K562 treated with DMSO at 1 percent for 12 hours (cell line): ENCODE measurements around the gene TAF11L3. TPM values are rescaled to one million over a fixed set of nuclear protein-coding genes. Genes with fewer than 3 reads are reported as not detected.

ENCODE experiments used
- total RNA-seq: library from RNA; unstranded; fragments of 300-600 nt; gene quantifications from 2 replicates; pipeline ENCODE4 v1.2.3, GENCODE V29; 2022; ENCODE audit not compliant: insufficient read depth

TAF11L3 gene
- not detected in 2 replicates for total RNA-seq

GRCh38 chr5:17518067-17518466 lies at the start of gene TAF11L3:
TAF11L3 (plus strand) TSS chr5:17518367.

GRCh38 chr5:17497931-17498330 lies 20.2 kb upstream of the TAF11L3 start, which contains the start of gene TAF11L2:
TAF11L2 (plus strand) TSS chr5:17498231.

GRCh38 chr5:17521501-17521900 lies 3.3 kb downstream of the TAF11L3 start, which contains the start of gene TAF11L4:
TAF11L4 (plus strand) TSS chr5:17521801.

GRCh38 chr5:17524935-17525334 lies 6.8 kb downstream of the TAF11L3 start, which contains the start of gene TAF11L5:
TAF11L5 (plus strand) TSS chr5:17525235.

GRCh38 chr5:17528369-17528768 lies 10.2 kb downstream of the TAF11L3 start, which contains the start of gene TAF11L6:
TAF11L6 (plus strand) TSS chr5:17528669.

Other genes with a start within 250 kb of the TAF11L3 start
- gene TAF11L2, start 20.1 kb upstream of the TAF11L3 start, total RNA-seq, result not detected in 2 replicates
- not detected in 2 replicates for gene TAF11L4, start 3.4 kb downstream of the TAF11L3 start, total RNA-seq
- gene TAF11L5, start 6.9 kb downstream of the TAF11L3 start, total RNA-seq, result not detected in 2 replicates
- gene TAF11L6, start 10.3 kb downstream of the TAF11L3 start, total RNA-seq, result not detected in 2 replicates
- gene TAF11L7, start 67.4 kb downstream of the TAF11L3 start, total RNA-seq, result not detected in 2 replicates
- gene TAF11L8, start 72.6 kb downstream of the TAF11L3 start, total RNA-seq, result not detected in 2 replicates
- gene TAF11L9, start 76.0 kb downstream of the TAF11L3 start, total RNA-seq, result not detected in 2 replicates
- gene TAF11L10, start 79.5 kb downstream of the TAF11L3 start, total RNA-seq, result not detected in 2 replicates
- not detected in 2 replicates for gene TAF11L11, start 85.8 kb downstream of the TAF11L3 start, total RNA-seq
- gene TAF11L12, start 92.0 kb downstream of the TAF11L3 start, total RNA-seq, result not detected in 2 replicates
- not detected in 2 replicates for gene TAF11L13, start 113.7 kb downstream of the TAF11L3 start, total RNA-seq
- not detected in 2 replicates for gene TAF11L14, start 116.1 kb downstream of the TAF11L3 start, total RNA-seq